ENCODE results near the gene FIBCD1. TPM values are rescaled to one million over a fixed set of nuclear protein-coding genes. Genes with fewer than 3 reads are reported as not detected.

FIBCD1 gene
- total and polyA plus RNA-seq, 8 donors: 0.18 to 6.4 (median 0.41) TPM; not detected in 4

GRCh38 chr9:130869250-130869649 is 69.8 kb downstream of the FIBCD1 start:
- intact Hi-C loops (cut with DNase I; ENCODE audit: low total_unique reads): no loop called here
- Histone ChIP-seq H3K4me3 (no peak overlapping the region), H3K27me3 (no peaks in the 10 kb centered on the region), H3K27ac (peak overlapping the region in 1 of 5 donors; percentile 4), H3K4me1 (peaks cover 27 to 97% (median 65%) of the 10 kb centered on the region in 4 donors), H3K36me3 (peaks cover 31 to 76% (median 71%) of the 10 kb centered on the region in 4 donors), H3K9me3 (no peaks in the 10 kb centered on the region)
- peak; percentile 69 to 73 for DNase-seq
- TF ChIP-seq POLR2A (IDR thresholded peaks at IDR 0.05) (no peak), EP300 (IDR thresholded peaks at IDR 0.05) (no peak)
- 68 to 82% (median 72%) methylated on average over 8 of the region's 8 CpGs for WGBS, 5 donors

DNA sequence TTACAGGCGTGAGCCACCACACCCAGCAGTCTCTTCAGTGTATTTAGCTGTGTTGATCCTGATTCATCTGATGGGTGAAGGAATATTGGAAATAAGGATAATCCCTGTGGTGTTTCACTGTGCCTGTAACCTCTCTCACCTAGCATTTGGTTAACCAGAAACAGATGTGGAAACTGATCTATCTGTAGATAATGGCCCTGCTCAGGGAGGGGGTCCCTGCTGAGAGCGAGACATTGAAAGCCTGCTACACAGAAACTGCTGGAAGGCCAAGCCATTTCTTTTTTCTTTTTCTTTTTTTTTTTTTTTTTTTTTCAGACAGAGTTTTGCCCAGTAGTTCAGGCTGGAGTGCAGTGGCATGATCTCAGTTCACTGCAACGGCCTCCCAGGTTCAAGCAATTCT is 70.8 kb downstream of the FIBCD1 start:
- H3K27me3 ChIP-seq: no peaks in the 10 kb centered on the region
- peaks cover 27 to 98% (median 60%) of the 10 kb centered on the region in 4 donors for H3K4me1 ChIP-seq
- no peaks in the 10 kb centered on the region for H3K9me3 ChIP-seq
- H3K4me3 ChIP-seq: no peak overlapping the region
- H3K36me3 ChIP-seq: peaks cover 29 to 75% (median 71%) of the 10 kb centered on the region in 4 donors
- TF ChIP-seq POLR2AphosphoS5 (IDR thresholded peaks at IDR 0.05) (no peak), POLR2A (IDR thresholded peaks at IDR 0.05) (no peak), EP300 (IDR thresholded peaks at IDR 0.05) (no peak), CTCF (IDR thresholded peaks at IDR 0.05) (no peak)
- WGBS, 5 donors: 91 to 97% (median 96%) methylated on average over 3 of the region's 3 CpGs
- DNase-seq: no peak
- H3K27ac ChIP-seq: peak overlapping the region in 1 of 5 donors; percentile 4
- intact Hi-C loops (cut with DNase I; ENCODE audit: low total_unique reads): no loop called here

GRCh38 chr9:130867556-130867955 is 71.5 kb downstream of the FIBCD1 start:
- intact Hi-C loops (cut with DNase I; ENCODE audit: low total_unique reads): no loop called here

DNA sequence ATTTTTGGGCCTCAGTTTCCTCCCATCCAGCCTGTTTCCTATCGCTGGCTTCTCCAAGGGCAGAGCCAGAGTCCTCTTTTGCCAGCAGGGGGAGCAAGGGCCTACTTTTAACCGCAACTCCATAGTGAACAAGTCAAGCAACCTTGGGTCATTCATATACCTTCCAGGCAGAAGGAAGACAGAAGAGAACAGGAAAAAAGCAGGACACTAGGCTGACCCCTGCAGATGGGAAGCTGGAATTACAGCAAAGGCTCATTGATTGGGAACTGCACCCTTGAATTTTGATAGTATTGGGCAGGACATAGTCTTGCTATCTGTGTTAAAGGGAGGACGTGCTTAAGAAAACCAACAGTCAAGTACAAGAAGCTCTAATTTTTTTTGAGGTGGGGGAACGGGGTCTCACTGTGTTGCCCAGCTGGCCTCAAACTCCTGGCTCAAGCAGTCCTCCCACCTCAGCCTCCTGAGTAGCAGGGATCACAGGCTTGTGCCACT is 72.5 kb downstream of the FIBCD1 start:
- Histone ChIP-seq H3K9me3 (no peaks in the 10 kb centered on the region), H3K27ac (peak overlapping the region in 1 of 5 donors; percentile 52), H3K36me3 (peaks cover 19 to 74% (median 64%) of the 10 kb centered on the region in 4 donors), H3K27me3 (no peaks in the 10 kb centered on the region), H3K4me3 (no peak overlapping the region), H3K4me1 (peaks cover 16 to 98% (median 54%) of the 10 kb centered on the region in 4 donors)
- TF ChIP-seq EP300 (IDR thresholded peaks at IDR 0.05) (no peak), CTCF (IDR thresholded peaks at IDR 0.05) (peak in 5 of 7 experiments; percentile 71 to 98 (median 84)), POLR2A (IDR thresholded peaks at IDR 0.05) (no peak), POLR2AphosphoS5 (IDR thresholded peaks at IDR 0.05) (peak in 1 of 3 donors; percentile 76)
- WGBS, 5 donors: 40 to 47% (median 44%) methylated on average over 4 of the region's 4 CpGs
- intact Hi-C loops (cut with DNase I; ENCODE audit: low total_unique reads): no loop called here
- DNase-seq: peak; percentile 82 to 93

More at GRCh38 chr9:130867556-130867955, 71.5 kb downstream of the FIBCD1 start:
- H3K4me3 ChIP-seq: no peak overlapping the region
- peaks cover 20 to 98% (median 57%) of the 10 kb centered on the region in 4 donors for H3K4me1 ChIP-seq
- 82 to 96% (median 93%) methylated on average over 9 of the region's 9 CpGs for WGBS, 5 donors
- TF ChIP-seq CTCF (IDR thresholded peaks at IDR 0.05): no peak
- no peak for TF ChIP-seq EP300 (IDR thresholded peaks at IDR 0.05)
- TF ChIP-seq POLR2A (IDR thresholded peaks at IDR 0.05): no peak
- no peak for TF ChIP-seq POLR2AphosphoS5 (IDR thresholded peaks at IDR 0.05)
- no peak for DNase-seq
- peak overlapping the region in 1 of 5 donors; percentile 52 for H3K27ac ChIP-seq
- no peaks in the 10 kb centered on the region for H3K27me3 ChIP-seq
- peaks cover 28 to 75% (median 71%) of the 10 kb centered on the region in 4 donors for H3K36me3 ChIP-seq
- no peaks in the 10 kb centered on the region for H3K9me3 ChIP-seq

DNA sequence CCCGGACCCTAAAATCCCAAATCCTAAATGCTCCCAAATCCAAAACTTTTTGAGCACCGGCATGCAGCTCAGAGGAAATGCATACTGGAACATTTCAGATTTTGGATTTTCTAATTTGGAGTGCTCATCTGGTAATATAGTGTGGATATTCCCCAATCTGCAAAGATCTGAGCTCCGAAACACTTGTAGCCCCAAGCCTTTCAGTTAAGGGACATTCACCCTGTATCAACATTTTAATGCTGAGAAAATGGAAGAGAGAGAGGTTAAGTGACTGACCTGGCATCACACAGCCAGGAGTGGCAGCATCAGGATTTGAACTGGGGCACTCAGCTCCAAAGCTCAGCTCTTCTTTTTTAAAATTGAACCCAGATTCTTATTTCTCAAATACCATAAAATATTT is 73.1 kb downstream of the FIBCD1 start:
- no peak for DNase-seq
- intact Hi-C loops (cut with DNase I; ENCODE audit: low total_unique reads): no loop called here
- peaks cover 16 to 98% (median 57%) of the 10 kb centered on the region in 4 donors for H3K4me1 ChIP-seq
- no peaks in the 10 kb centered on the region for H3K27me3 ChIP-seq
- peak overlapping the region in 1 of 5 donors; percentile 52 for H3K27ac ChIP-seq
- no peaks in the 10 kb centered on the region for H3K9me3 ChIP-seq
- 96 to 100% (median 98%) methylated on average over 3 of the region's 3 CpGs for WGBS, 5 donors
- TF ChIP-seq EP300 (IDR thresholded peaks at IDR 0.05): no peak
- no peak for TF ChIP-seq POLR2AphosphoS5 (IDR thresholded peaks at IDR 0.05)
- TF ChIP-seq CTCF (IDR thresholded peaks at IDR 0.05): no peak
- no peak for TF ChIP-seq POLR2A (IDR thresholded peaks at IDR 0.05)
- no peak overlapping the region for H3K4me3 ChIP-seq
- peaks cover 19 to 68% (median 60%) of the 10 kb centered on the region in 4 donors for H3K36me3 ChIP-seq

All from stomach (tissue), 9 donors.